ENCODE data around the gene CYB561.

- no peak for TF ChIP-seq TAF1 (IDR thresholded peaks at IDR 0.05; ENCODE audit: borderline replicate concordance, insufficient read depth, low read length)
- no peak for TF ChIP-seq REST (IDR thresholded peaks at IDR 0.05; ENCODE audit: insufficient read depth in 1 of 2, low read depth in 2 of 2, low read length in 2 of 2)
- TF ChIP-seq POLR2AphosphoS5 (IDR thresholded peaks at IDR 0.05; ENCODE audit: low read depth, low read length): no peak
- TF ChIP-seq SIN3A (IDR thresholded peaks at IDR 0.05; ENCODE audit: borderline replicate concordance, insufficient read depth, low read length): no peak
- TF ChIP-seq FOXP2 (optimal IDR thresholded peaks at IDR 0.05; ENCODE audit: borderline replicate concordance, extremely low read depth, extremely low read length, insufficient read depth): no peak
Observed at GRCh38 chr17:63442074-63442473, 4.0 kb downstream of the CYB561 start.
